IMR-90 (cell line): ENCODE measurements around the gene CD34. TPM values are rescaled to one million over a fixed set of nuclear protein-coding genes. Genes with fewer than 3 reads are reported as not detected.

Experiments used
- ATAC-seq: fragments of 200-7000 bp; cut with Tn5 transposase; 2 replicates; pipeline ENCODE4 v1.9.1; 2020; ENCODE audit warnings: low read depth, mild to moderate bottlenecking, moderate library complexity
- BruUV-seq: library from RNA; stranded (reverse); fragments of 400-500 nt; replicated peaks from 2 replicates; lab custom pipeline; 2021; lab: Mats Ljungman, UMichigan
- CTCF ChIA-PET: fragments of 300-600 bp; formaldehyde crosslinking; extraction: SDS; loops from one replicate; lab custom pipeline; 2021; ENCODE audit warnings: antibody characterized with exemption; lab: Yijun Ruan, JAX
- POLR2A ChIA-PET: fragments of 300-600 bp; sonication (Branson Sonifier 250); formaldehyde crosslinking; loops from one replicate; lab custom pipeline; 2022; ENCODE audit warnings: antibody characterized with exemption; ENCODE audit not compliant: unreplicated experiment; lab: Charles Lee
- DNase-seq: peaks from one replicate; pipeline ENCODE4 v3.0.0; 2013
- H2AFZ ChIP-seq: replicated peaks from 2 replicates; pipeline ENCODE3; 2013; ENCODE audit warnings: low read length, mild to moderate bottlenecking; ENCODE audit not compliant: poor library complexity
- H2AK5ac ChIP-seq: 2 replicates; pipeline ENCODE4 v1.6.1; 2013; ENCODE audit warnings: low read depth, low read length, inconsistent platforms
- H2AK9ac ChIP-seq: replicated peaks from 2 replicates; pipeline ENCODE3; 2013; ENCODE audit warnings: mild to moderate bottlenecking, low read depth, low read length, moderate library complexity; ENCODE audit not compliant: poor library complexity
- H2BK120ac ChIP-seq: 2 replicates; pipeline ENCODE4 v1.6.1; 2013; ENCODE audit warnings: low read depth, low read length, inconsistent platforms
- H2BK15ac ChIP-seq: 3 replicates; pipeline ENCODE4 v1.6.1; 2013; ENCODE audit warnings: low read depth, low read length, inconsistent platforms
- H2BK20ac ChIP-seq: 2 replicates; pipeline ENCODE4 v1.6.1; 2013; ENCODE audit warnings: low read depth, mild to moderate bottlenecking, inconsistent platforms, low read length, moderate library complexity
- H2BK5ac ChIP-seq: 2 replicates; pipeline ENCODE4 v1.6.1; 2013; ENCODE audit warnings: mild to moderate bottlenecking, low read depth, low read length, inconsistent platforms; ENCODE audit not compliant: poor library complexity, severe bottlenecking
- H3K14ac ChIP-seq: replicated peaks from 2 replicates; pipeline ENCODE4 v1.6.1; 2013; ENCODE audit warnings: low read depth, low read length, inconsistent platforms
- H3K18ac ChIP-seq: 2 replicates; pipeline ENCODE4 v1.6.1; 2013; ENCODE audit warnings: low read depth, low read length, control low read depth
- H3K23ac ChIP-seq: 2 replicates; pipeline ENCODE4 v1.6.1; 2013; ENCODE audit warnings: low read depth, low read length, inconsistent platforms
- H3K27ac ChIP-seq: 2 replicates; pipeline ENCODE4 v1.5.1; 2013; ENCODE audit warnings: mild to moderate bottlenecking, control low read depth, low read length; ENCODE audit not compliant: insufficient read depth
- H3K27me3 ChIP-seq: 2 replicates; pipeline ENCODE4 v1.6.1; 2013; ENCODE audit warnings: low read length; ENCODE audit not compliant: control insufficient read depth, insufficient read depth
- H3K36me3 ChIP-seq: 2 replicates; pipeline ENCODE4 v1.6.1; 2013; ENCODE audit warnings: low read length, mixed read lengths; ENCODE audit not compliant: control insufficient read depth, insufficient read depth
- H3K4ac ChIP-seq: 2 replicates; pipeline ENCODE4 v1.6.1; 2013; ENCODE audit warnings: low read depth, low read length, inconsistent platforms
- H3K4me1 ChIP-seq: 2 replicates; pipeline ENCODE4 v1.6.1; 2013; ENCODE audit warnings: low read length, mixed read lengths; ENCODE audit not compliant: control insufficient read depth, insufficient read depth
- H3K4me2 ChIP-seq: 2 replicates; pipeline ENCODE4 v1.6.1; 2013; ENCODE audit warnings: low read depth, mild to moderate bottlenecking, control low read depth, low read length, moderate library complexity
- H3K4me3 ChIP-seq: 2 replicates; pipeline ENCODE4 v1.5.1; 2013; ENCODE audit warnings: low read depth, mild to moderate bottlenecking, control low read depth, low read length, moderate library complexity; ENCODE audit not compliant: insufficient read depth
- H3K56ac ChIP-seq: 2 replicates; pipeline ENCODE4 v1.6.1; 2013; ENCODE audit warnings: low read length, inconsistent platforms; ENCODE audit not compliant: insufficient read depth; ENCODE audit errors: extremely low read depth
- H3K79me1 ChIP-seq, 2 experiments: 2 replicates each; pipeline ENCODE4 v1.6.1; 2013; ENCODE audit warnings: low read length in 2 of 2, inconsistent platforms in 1 of 2, low read depth in 1 of 2
- H3K9ac ChIP-seq: 2 replicates; pipeline ENCODE4 v1.6.1; 2013; ENCODE audit warnings: low read depth, low read length, control low read depth
- H3K9me1 ChIP-seq: 2 replicates; pipeline ENCODE4 v1.6.1; 2013; ENCODE audit warnings: low read length, inconsistent platforms; ENCODE audit not compliant: insufficient read depth
- H3K9me3 ChIP-seq: 2 replicates; pipeline ENCODE4 v1.6.1; 2013; ENCODE audit warnings: low read length; ENCODE audit not compliant: control insufficient read depth, insufficient read depth
- H4K20me1 ChIP-seq: 2 replicates; pipeline ENCODE4 v1.6.1; 2013; ENCODE audit warnings: low read length, inconsistent platforms; ENCODE audit not compliant: insufficient read depth
- H4K5ac ChIP-seq: 2 replicates; pipeline ENCODE4 v1.6.1; 2013; ENCODE audit warnings: mild to moderate bottlenecking, low read depth, low read length, control low read depth
- H4K8ac ChIP-seq, 2 experiments: 2 replicates each; pipeline ENCODE4 v1.6.1; 2013; ENCODE audit warnings: low read depth in 2 of 2, low read length in 2 of 2, control low read depth in 1 of 2, inconsistent platforms in 1 of 2
- H4K91ac ChIP-seq: 2 replicates; pipeline ENCODE4 v1.6.1; 2013; ENCODE audit warnings: low read depth, low read length, inconsistent platforms; ENCODE audit not compliant: insufficient read depth
- BHLHE40 ChIP-seq: fragments of 150-350 bp; IDR thresholded peaks from 2 replicates; pipeline ENCODE4 v1.6.1; 2016; ENCODE audit warnings: mild to moderate bottlenecking, low read depth, low read length
- CEBPB ChIP-seq: IDR thresholded peaks from 2 replicates; pipeline ENCODE4 v1.6.1; 2012; ENCODE audit warnings: low read depth, low read length, improper control_type of control experiment
- CHD1 ChIP-seq: IDR thresholded peaks from 2 replicates; pipeline ENCODE4 v1.6.1; 2012; ENCODE audit warnings: low read depth, low read length, improper control_type of control experiment
- FOS ChIP-seq: fragments of 150-350 bp; IDR thresholded peaks from 2 replicates; pipeline ENCODE4 v1.6.1; 2016; ENCODE audit warnings: low read depth, low read length
- MAFK ChIP-seq: IDR thresholded peaks from 2 replicates; pipeline ENCODE4 v1.6.1; 2012; ENCODE audit warnings: low read depth, low read length, improper control_type of control experiment
- MXI1 ChIP-seq: IDR thresholded peaks from 2 replicates; pipeline ENCODE4 v1.6.1; 2012; ENCODE audit warnings: low read depth, mild to moderate bottlenecking, low read length, moderate library complexity, borderline replicate concordance
- NFE2L2 ChIP-seq: fragments of 150-350 bp; IDR thresholded peaks from 2 replicates; pipeline ENCODE4 v1.6.1; 2016; ENCODE audit warnings: low read depth, mild to moderate bottlenecking, low read length
- POLR2A ChIP-seq: IDR thresholded peaks from 2 replicates; pipeline ENCODE4 v1.6.1; 2012; ENCODE audit warnings: mild to moderate bottlenecking, low read depth, low read length
- RAD21 ChIP-seq: IDR thresholded peaks from 2 replicates; pipeline ENCODE4 v1.6.1; 2012; ENCODE audit warnings: low read length, improper control_type of control experiment
- RCOR1 ChIP-seq: IDR thresholded peaks from 2 replicates; pipeline ENCODE4 v1.6.1; 2012; ENCODE audit warnings: mild to moderate bottlenecking, low read length, improper control_type of control experiment; ENCODE audit not compliant: insufficient replicate concordance
- RFX5 ChIP-seq: IDR thresholded peaks from 2 replicates; pipeline ENCODE4 v1.8.0; 2012; ENCODE audit warnings: low read depth, mild to moderate bottlenecking, low read length, moderate library complexity
- SMC3 ChIP-seq: fragments of 150-350 bp; IDR thresholded peaks from 2 replicates; pipeline ENCODE4 v1.6.1; 2016; ENCODE audit warnings: low read depth, mild to moderate bottlenecking, antibody characterized with exemption, low read length, moderate library complexity
- WGBS, 2 experiments: methylation state at CpG; one replicate each; pipeline versions ENCODE4 v1.1.5 to v1.1.7; 2013; ENCODE audit warnings: missing lambda C conversion rate in 2 of 2; ENCODE audit not compliant: insufficient read length in 1 of 2; ENCODE audit errors: extremely low coverage in 2 of 2; 5-methylcytosine and 5-hydroxymethylcytosine counted together
- dilution Hi-C: fragments of 300-500 bp; cut with HindIII; formaldehyde crosslinking; loops from one replicate; pipeline ENCODE4 v1.14.3; 2018; ENCODE audit warnings: low sequenced_read_pairs; ENCODE audit not compliant: unreplicated experiment
- in situ Hi-C: fragments of 300-500 bp; cut with MboI; formaldehyde crosslinking; loops from 3 replicates; pipeline ENCODE4 v1.14.3; 2019; ENCODE audit warnings: low sequenced_read_pairs, inconsistent platforms, mixed read lengths
- intact Hi-C: fragments of 100-400 bp; cut with micrococcal nuclease; formaldehyde crosslinking; loops from 2 replicates; pipeline ENCODE4 v1.10.0; 2022
- polyA plus RNA-seq, 3 experiments: library from polyadenylated mRNA; depleted of rRNA; stranded (reverse); fragments of >200 nt; gene quantifications; 2 replicates each; pipeline ENCODE4 v1.2.3, GENCODE V29; 2012; ENCODE audit warnings: low replicate concordance in 1 of 3
- total RNA-seq: library from RNA; depleted of rRNA; stranded (reverse); fragments of >200 nt; gene quantifications from 2 replicates; pipeline ENCODE4 v1.2.3, GENCODE V29; 2012
- TF ChIP-seq, protein P1 (sequence below): fragments of 150-350 bp; IDR thresholded peaks from 2 replicates; pipeline ENCODE4 v1.6.1; 2017; ENCODE audit warnings: mild to moderate bottlenecking, antibody characterized with exemption, low read length, low read depth
- TF ChIP-seq, protein P2 (sequence below): fragments of 150-350 bp; IDR thresholded peaks from 2 replicates; pipeline ENCODE4 v1.6.1; 2016; ENCODE audit warnings: low read depth, mild to moderate bottlenecking, low read length, moderate library complexity, borderline replicate concordance
- TF ChIP-seq, protein P3 (sequence below): conservative IDR thresholded peaks from 2 replicates; pipeline ENCODE4 v1.5.1; 2012; ENCODE audit warnings: mild to moderate bottlenecking, low read depth, low read length, improper control_type of control experiment

The CD34 gene
- total and polyA plus RNA-seq, 2 of the 4 experiments (the other 2 are of a cell fraction) = 0.14 TPM; not detected in 1

DNA sequence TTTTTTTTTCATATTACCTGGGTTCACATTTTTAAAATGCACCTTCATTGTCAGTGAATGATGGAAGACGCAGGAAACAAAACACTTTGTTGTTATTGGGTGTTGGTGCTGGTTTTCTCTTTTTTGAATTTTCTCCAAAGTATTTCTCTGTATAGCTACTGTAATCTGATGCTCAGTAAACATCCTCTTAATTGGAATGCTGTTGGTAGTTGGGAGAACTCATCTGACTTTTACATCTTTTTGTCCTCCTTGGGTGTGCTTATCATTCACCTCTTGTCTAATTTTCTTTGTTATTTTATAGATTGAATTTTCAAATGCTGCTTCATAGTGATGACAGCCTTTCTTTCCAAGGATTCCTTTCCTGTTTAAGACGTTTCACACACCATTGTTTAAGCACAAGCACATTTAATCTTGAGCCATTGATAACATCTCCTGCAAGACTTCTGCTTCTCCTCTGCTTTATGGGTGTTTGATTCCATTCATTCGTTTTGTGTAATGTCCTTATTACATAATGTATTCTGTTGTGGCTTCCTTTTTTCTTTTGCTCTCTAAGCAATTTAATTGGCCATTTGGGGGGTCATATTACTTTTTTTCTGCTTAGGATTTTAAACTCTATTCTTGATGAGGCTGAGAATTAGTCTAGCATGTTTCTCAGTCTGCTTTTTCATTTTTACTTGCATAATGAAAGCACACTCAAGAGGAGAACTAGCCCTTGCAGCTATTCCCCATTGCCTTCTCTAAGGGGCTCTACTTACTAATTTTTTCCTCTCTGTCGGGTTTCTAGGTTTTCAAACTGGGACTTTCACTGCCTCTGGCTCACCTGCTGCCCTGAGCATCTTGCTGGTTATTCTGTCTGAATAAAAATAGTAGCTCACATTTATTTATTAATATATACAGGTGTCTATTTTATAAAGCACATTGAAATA lies 42.0 kb upstream of the CD34 start:
- H2BK5ac ChIP-seq = no peak overlapping the region
- BruUV-seq = no TSS peak
- H3K18ac ChIP-seq = no peak overlapping the region
- no peak overlapping the region for H3K56ac ChIP-seq
- H2BK120ac ChIP-seq = no peak overlapping the region
- H3K27me3 ChIP-seq = peaks cover 38% of the 10 kb centered on the region
- H3K4me1 ChIP-seq = no peaks in the 10 kb centered on the region
- H3K4me2 ChIP-seq = no peak overlapping the region
- peaks cover 2% of the 10 kb centered on the region; the same call in 1 of the 2 replicates for H3K9me3 ChIP-seq
- dilution Hi-C loops (no loop called here), in situ Hi-C loops (no loop called here), intact Hi-C loops (no loop called here)
- WGBS, 2 experiments = no CpG with 5 or more reads among the region's 4 CpGs
- ATAC-seq (no peak), DNase-seq (no peak)
- no peak overlapping the region for H2AFZ ChIP-seq
- H4K20me1 ChIP-seq = no peaks in the 10 kb centered on the region
- no peak overlapping the region for H4K8ac ChIP-seq
- ChIA-PET POLR2A (no interaction called here), CTCF (interaction anchor here (1.0 to 2.5 kb wide), 3 partner anchors 10 to 129 kb away, joined by 3 to 12 read pairs (median 12); no protein-coding TSS in a partner anchor)
- H3K23ac ChIP-seq = no peak overlapping the region
- no peak overlapping the region for H3K27ac ChIP-seq
- H3K9ac ChIP-seq = no peak overlapping the region
- no peak overlapping the region for H3K14ac ChIP-seq
- H4K91ac ChIP-seq = no peak overlapping the region
- no peaks in the 10 kb centered on the region for H3K36me3 ChIP-seq
- H2AK9ac ChIP-seq = no peak overlapping the region
- H3K9me1 ChIP-seq = 0 out of 2 replicates have a peak, but pooled peaks cover 3% of the 10 kb centered on the region
- no peak overlapping the region for H4K5ac ChIP-seq
- H2AK5ac ChIP-seq = no peak overlapping the region
- no peaks in the 10 kb centered on the region for H3K79me1 ChIP-seq
- no peak overlapping the region for H3K4me3 ChIP-seq
- no peak overlapping the region for H2BK20ac ChIP-seq
- H2BK15ac ChIP-seq = no peak overlapping the region
- H3K4ac ChIP-seq = no peak overlapping the region
- TF ChIP-seq RAD21 (no peak), CHD1 (no peak), CEBPB (no peak), BHLHE40 (no peak), NFE2L2 (no peak), MAFK (no peak), POLR2A (no peak), FOS (no peak), MXI1 (no peak), RFX5 (no peak), RCOR1 (no peak), SMC3 (no peak)
- TF ChIP-seq, protein P1, sequence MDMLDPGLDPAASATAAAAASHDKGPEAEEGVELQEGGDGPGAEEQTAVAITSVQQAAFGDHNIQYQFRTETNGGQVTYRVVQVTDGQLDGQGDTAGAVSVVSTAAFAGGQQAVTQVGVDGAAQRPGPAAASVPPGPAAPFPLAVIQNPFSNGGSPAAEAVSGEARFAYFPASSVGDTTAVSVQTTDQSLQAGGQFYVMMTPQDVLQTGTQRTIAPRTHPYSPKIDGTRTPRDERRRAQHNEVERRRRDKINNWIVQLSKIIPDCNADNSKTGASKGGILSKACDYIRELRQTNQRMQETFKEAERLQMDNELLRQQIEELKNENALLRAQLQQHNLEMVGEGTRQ = no peak
- TF ChIP-seq, protein P2, sequence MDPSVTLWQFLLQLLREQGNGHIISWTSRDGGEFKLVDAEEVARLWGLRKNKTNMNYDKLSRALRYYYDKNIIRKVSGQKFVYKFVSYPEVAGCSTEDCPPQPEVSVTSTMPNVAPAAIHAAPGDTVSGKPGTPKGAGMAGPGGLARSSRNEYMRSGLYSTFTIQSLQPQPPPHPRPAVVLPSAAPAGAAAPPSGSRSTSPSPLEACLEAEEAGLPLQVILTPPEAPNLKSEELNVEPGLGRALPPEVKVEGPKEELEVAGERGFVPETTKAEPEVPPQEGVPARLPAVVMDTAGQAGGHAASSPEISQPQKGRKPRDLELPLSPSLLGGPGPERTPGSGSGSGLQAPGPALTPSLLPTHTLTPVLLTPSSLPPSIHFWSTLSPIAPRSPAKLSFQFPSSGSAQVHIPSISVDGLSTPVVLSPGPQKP = no peak
- TF ChIP-seq, protein P3, sequence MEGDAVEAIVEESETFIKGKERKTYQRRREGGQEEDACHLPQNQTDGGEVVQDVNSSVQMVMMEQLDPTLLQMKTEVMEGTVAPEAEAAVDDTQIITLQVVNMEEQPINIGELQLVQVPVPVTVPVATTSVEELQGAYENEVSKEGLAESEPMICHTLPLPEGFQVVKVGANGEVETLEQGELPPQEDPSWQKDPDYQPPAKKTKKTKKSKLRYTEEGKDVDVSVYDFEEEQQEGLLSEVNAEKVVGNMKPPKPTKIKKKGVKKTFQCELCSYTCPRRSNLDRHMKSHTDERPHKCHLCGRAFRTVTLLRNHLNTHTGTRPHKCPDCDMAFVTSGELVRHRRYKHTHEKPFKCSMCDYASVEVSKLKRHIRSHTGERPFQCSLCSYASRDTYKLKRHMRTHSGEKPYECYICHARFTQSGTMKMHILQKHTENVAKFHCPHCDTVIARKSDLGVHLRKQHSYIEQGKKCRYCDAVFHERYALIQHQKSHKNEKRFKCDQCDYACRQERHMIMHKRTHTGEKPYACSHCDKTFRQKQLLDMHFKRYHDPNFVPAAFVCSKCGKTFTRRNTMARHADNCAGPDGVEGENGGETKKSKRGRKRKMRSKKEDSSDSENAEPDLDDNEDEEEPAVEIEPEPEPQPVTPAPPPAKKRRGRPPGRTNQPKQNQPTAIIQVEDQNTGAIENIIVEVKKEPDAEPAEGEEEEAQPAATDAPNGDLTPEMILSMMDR = no peak
